IMR-90 (cell line): ENCODE results near the gene JMJD1C. TPM values are rescaled to one million over a fixed set of nuclear protein-coding genes. Genes with fewer than 3 reads are reported as not detected.

Source experiments
- ATAC-seq: fragments of 200-7000 bp; cut with Tn5 transposase; 2 replicates; pipeline ENCODE4 v1.9.1; 2020; ENCODE audit warnings: low read depth, mild to moderate bottlenecking, moderate library complexity
- BruUV-seq: library from RNA; stranded (reverse); fragments of 400-500 nt; replicated peaks from 2 replicates; lab custom pipeline; 2021; lab: Mats Ljungman, UMichigan
- CTCF ChIA-PET: fragments of 300-600 bp; formaldehyde crosslinking; extraction: SDS; loops from one replicate; lab custom pipeline; 2021; ENCODE audit warnings: antibody characterized with exemption; lab: Yijun Ruan, JAX
- POLR2A ChIA-PET: fragments of 300-600 bp; sonication (Branson Sonifier 250); formaldehyde crosslinking; loops from one replicate; lab custom pipeline; 2022; ENCODE audit warnings: antibody characterized with exemption; ENCODE audit not compliant: unreplicated experiment; lab: Charles Lee
- DNase-seq: peaks from one replicate; pipeline ENCODE4 v3.0.0; 2013
- H2AFZ ChIP-seq: replicated peaks from 2 replicates; pipeline ENCODE3; 2013; ENCODE audit warnings: low read length, mild to moderate bottlenecking; ENCODE audit not compliant: poor library complexity
- H2AK5ac ChIP-seq: 2 replicates; pipeline ENCODE4 v1.6.1; 2013; ENCODE audit warnings: low read depth, low read length, inconsistent platforms
- H2AK9ac ChIP-seq: replicated peaks from 2 replicates; pipeline ENCODE3; 2013; ENCODE audit warnings: mild to moderate bottlenecking, low read depth, low read length, moderate library complexity; ENCODE audit not compliant: poor library complexity
- H2BK120ac ChIP-seq: 2 replicates; pipeline ENCODE4 v1.6.1; 2013; ENCODE audit warnings: low read depth, low read length, inconsistent platforms
- H2BK15ac ChIP-seq: 3 replicates; pipeline ENCODE4 v1.6.1; 2013; ENCODE audit warnings: low read depth, low read length, inconsistent platforms
- H2BK20ac ChIP-seq: 2 replicates; pipeline ENCODE4 v1.6.1; 2013; ENCODE audit warnings: low read depth, mild to moderate bottlenecking, inconsistent platforms, low read length, moderate library complexity
- H2BK5ac ChIP-seq: 2 replicates; pipeline ENCODE4 v1.6.1; 2013; ENCODE audit warnings: mild to moderate bottlenecking, low read depth, low read length, inconsistent platforms; ENCODE audit not compliant: poor library complexity, severe bottlenecking
- H3K14ac ChIP-seq: replicated peaks from 2 replicates; pipeline ENCODE4 v1.6.1; 2013; ENCODE audit warnings: low read depth, low read length, inconsistent platforms
- H3K18ac ChIP-seq: 2 replicates; pipeline ENCODE4 v1.6.1; 2013; ENCODE audit warnings: low read depth, low read length, control low read depth
- H3K23ac ChIP-seq: 2 replicates; pipeline ENCODE4 v1.6.1; 2013; ENCODE audit warnings: low read depth, low read length, inconsistent platforms
- H3K27ac ChIP-seq: 2 replicates; pipeline ENCODE4 v1.5.1; 2013; ENCODE audit warnings: mild to moderate bottlenecking, control low read depth, low read length; ENCODE audit not compliant: insufficient read depth
- H3K27me3 ChIP-seq: 2 replicates; pipeline ENCODE4 v1.6.1; 2013; ENCODE audit warnings: low read length; ENCODE audit not compliant: control insufficient read depth, insufficient read depth
- H3K36me3 ChIP-seq: 2 replicates; pipeline ENCODE4 v1.6.1; 2013; ENCODE audit warnings: low read length, mixed read lengths; ENCODE audit not compliant: control insufficient read depth, insufficient read depth
- H3K4ac ChIP-seq: 2 replicates; pipeline ENCODE4 v1.6.1; 2013; ENCODE audit warnings: low read depth, low read length, inconsistent platforms
- H3K4me1 ChIP-seq: 2 replicates; pipeline ENCODE4 v1.6.1; 2013; ENCODE audit warnings: low read length, mixed read lengths; ENCODE audit not compliant: control insufficient read depth, insufficient read depth
- H3K4me2 ChIP-seq: 2 replicates; pipeline ENCODE4 v1.6.1; 2013; ENCODE audit warnings: low read depth, mild to moderate bottlenecking, control low read depth, low read length, moderate library complexity
- H3K4me3 ChIP-seq: 2 replicates; pipeline ENCODE4 v1.5.1; 2013; ENCODE audit warnings: low read depth, mild to moderate bottlenecking, control low read depth, low read length, moderate library complexity; ENCODE audit not compliant: insufficient read depth
- H3K56ac ChIP-seq: 2 replicates; pipeline ENCODE4 v1.6.1; 2013; ENCODE audit warnings: low read length, inconsistent platforms; ENCODE audit not compliant: insufficient read depth; ENCODE audit errors: extremely low read depth
- H3K79me1 ChIP-seq, 2 experiments: 2 replicates each; pipeline ENCODE4 v1.6.1; 2013; ENCODE audit warnings: low read length in 2 of 2, inconsistent platforms in 1 of 2, low read depth in 1 of 2
- H3K9ac ChIP-seq: 2 replicates; pipeline ENCODE4 v1.6.1; 2013; ENCODE audit warnings: low read depth, low read length, control low read depth
- H3K9me1 ChIP-seq: 2 replicates; pipeline ENCODE4 v1.6.1; 2013; ENCODE audit warnings: low read length, inconsistent platforms; ENCODE audit not compliant: insufficient read depth
- H3K9me3 ChIP-seq: 2 replicates; pipeline ENCODE4 v1.6.1; 2013; ENCODE audit warnings: low read length; ENCODE audit not compliant: control insufficient read depth, insufficient read depth
- H4K20me1 ChIP-seq: 2 replicates; pipeline ENCODE4 v1.6.1; 2013; ENCODE audit warnings: low read length, inconsistent platforms; ENCODE audit not compliant: insufficient read depth
- H4K5ac ChIP-seq: 2 replicates; pipeline ENCODE4 v1.6.1; 2013; ENCODE audit warnings: mild to moderate bottlenecking, low read depth, low read length, control low read depth
- H4K8ac ChIP-seq, 2 experiments: 2 replicates each; pipeline ENCODE4 v1.6.1; 2013; ENCODE audit warnings: low read depth in 2 of 2, low read length in 2 of 2, control low read depth in 1 of 2, inconsistent platforms in 1 of 2
- H4K91ac ChIP-seq: 2 replicates; pipeline ENCODE4 v1.6.1; 2013; ENCODE audit warnings: low read depth, low read length, inconsistent platforms; ENCODE audit not compliant: insufficient read depth
- MAFK ChIP-seq: IDR thresholded peaks from 2 replicates; pipeline ENCODE4 v1.6.1; 2012; ENCODE audit warnings: low read depth, low read length, improper control_type of control experiment
- MXI1 ChIP-seq: IDR thresholded peaks from 2 replicates; pipeline ENCODE4 v1.6.1; 2012; ENCODE audit warnings: low read depth, mild to moderate bottlenecking, low read length, moderate library complexity, borderline replicate concordance
- RCOR1 ChIP-seq: IDR thresholded peaks from 2 replicates; pipeline ENCODE4 v1.6.1; 2012; ENCODE audit warnings: mild to moderate bottlenecking, low read length, improper control_type of control experiment; ENCODE audit not compliant: insufficient replicate concordance
- RFX5 ChIP-seq: IDR thresholded peaks from 2 replicates; pipeline ENCODE4 v1.8.0; 2012; ENCODE audit warnings: low read depth, mild to moderate bottlenecking, low read length, moderate library complexity
- WGBS, 2 experiments: methylation state at CpG; one replicate each; pipeline versions ENCODE4 v1.1.5 to v1.1.7; 2013; ENCODE audit warnings: missing lambda C conversion rate in 2 of 2; ENCODE audit not compliant: insufficient read length in 1 of 2; ENCODE audit errors: extremely low coverage in 2 of 2; 5-methylcytosine and 5-hydroxymethylcytosine counted together
- dilution Hi-C: fragments of 300-500 bp; cut with HindIII; formaldehyde crosslinking; loops from one replicate; pipeline ENCODE4 v1.14.3; 2018; ENCODE audit warnings: low sequenced_read_pairs; ENCODE audit not compliant: unreplicated experiment
- in situ Hi-C: fragments of 300-500 bp; cut with MboI; formaldehyde crosslinking; loops from 3 replicates; pipeline ENCODE4 v1.14.3; 2019; ENCODE audit warnings: low sequenced_read_pairs, inconsistent platforms, mixed read lengths
- intact Hi-C: fragments of 100-400 bp; cut with micrococcal nuclease; formaldehyde crosslinking; loops from 2 replicates; pipeline ENCODE4 v1.10.0; 2022
- polyA plus RNA-seq, 3 experiments: library from polyadenylated mRNA; depleted of rRNA; stranded (reverse); fragments of >200 nt; gene quantifications; 2 replicates each; pipeline ENCODE4 v1.2.3, GENCODE V29; 2012; ENCODE audit warnings: low replicate concordance in 1 of 3
- total RNA-seq: library from RNA; depleted of rRNA; stranded (reverse); fragments of >200 nt; gene quantifications from 2 replicates; pipeline ENCODE4 v1.2.3, GENCODE V29; 2012

Gene JMJD1C
- total and polyA plus RNA-seq, 2 of the 4 experiments (the other 2 are of a cell fraction) = 15.6 to 96.8 TPM

DNA sequence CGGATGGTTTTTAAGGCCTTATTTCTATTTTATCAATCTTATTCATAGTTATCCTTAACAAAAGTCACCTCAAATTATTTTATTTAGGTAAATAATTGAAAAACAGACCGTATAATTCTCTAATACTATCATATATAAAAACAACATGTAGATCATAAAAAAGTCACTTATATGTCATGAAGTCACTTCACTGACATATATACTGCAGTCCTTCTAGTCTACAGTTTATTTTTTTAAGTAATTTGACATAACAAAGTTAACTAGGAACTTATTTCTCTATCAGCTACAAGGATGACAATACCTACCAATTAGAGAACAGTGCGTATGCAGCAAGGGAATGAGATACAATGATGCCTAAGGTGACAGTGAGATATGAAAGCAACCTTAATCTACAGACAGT is 26.2 kb downstream of the JMJD1C start:
- Histone ChIP-seq H3K9me1 (no peaks in the 10 kb centered on the region), H2BK5ac (no peak overlapping the region), H3K4me2 (no peak overlapping the region), H3K14ac (no peak overlapping the region), H2BK15ac (no peak overlapping the region), H4K91ac (no peak overlapping the region), H3K79me1 (peaks cover 27 to 60% of the 10 kb centered on the region in 2 experiments), H3K9ac (no peak overlapping the region), H3K27ac (no peak overlapping the region), H4K20me1 (peaks cover 49% of the 10 kb centered on the region), H3K56ac (no peak overlapping the region), H2BK120ac (no peak overlapping the region), H3K23ac (no peak overlapping the region), H2AK9ac (no peak overlapping the region), H3K4ac (no peak overlapping the region), H4K8ac (no peak overlapping the region), H3K4me3 (no peak overlapping the region), H4K5ac (no peak overlapping the region), H2AFZ (no peak overlapping the region), H2BK20ac (no peak overlapping the region), H3K9me3 (no peaks in the 10 kb centered on the region), H3K4me1 (peaks cover 7% of the 10 kb centered on the region), H3K18ac (no peak overlapping the region), H3K27me3 (no peaks in the 10 kb centered on the region), H2AK5ac (no peak overlapping the region), H3K36me3 (no peaks in the 10 kb centered on the region)
- DNase-seq (no peak), ATAC-seq (no peak)
- no TSS peak for BruUV-seq
- CTCF ChIA-PET = no interaction called here
- POLR2A ChIA-PET = no interaction called here
- in situ Hi-C loops (no loop called here), dilution Hi-C loops (no loop called here), intact Hi-C loops (no loop called here)
- no CpG with 5 or more reads among the region's 3 CpGs for WGBS, 2 experiments
- TF ChIP-seq RCOR1 = no peak
- TF ChIP-seq RFX5 = no peak
- TF ChIP-seq MXI1 = no peak
- no peak for TF ChIP-seq MAFK
